NCI-H1105 (cell line): ENCODE data around the gene FAM98A.

Experiments
- DNase-seq: peaks from one replicate; lab custom pipeline; 2025; lab: John Stamatoyannopoulos, UW

The FAM98A gene

DNA sequence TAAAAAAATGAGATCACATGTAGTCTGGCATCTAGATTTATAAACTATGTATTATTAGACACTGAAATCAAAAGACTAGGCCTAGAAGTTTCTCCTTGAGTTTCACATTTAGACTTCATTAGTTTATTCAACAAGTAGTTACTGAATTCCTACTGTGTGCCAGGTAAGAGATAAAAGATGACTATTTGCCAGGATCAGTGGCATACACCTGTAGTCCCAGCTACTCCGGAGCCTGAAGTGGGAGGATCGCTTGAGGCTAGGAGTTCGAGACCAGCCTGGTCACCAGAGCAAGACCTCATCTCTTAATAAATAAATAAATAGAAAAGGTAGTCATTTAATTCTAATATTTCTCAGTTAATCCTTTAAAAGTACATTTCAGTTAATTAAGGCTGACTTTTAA, 2.1 kb downstream of the FAM98A start:
- no peak for DNase-seq

DNA sequence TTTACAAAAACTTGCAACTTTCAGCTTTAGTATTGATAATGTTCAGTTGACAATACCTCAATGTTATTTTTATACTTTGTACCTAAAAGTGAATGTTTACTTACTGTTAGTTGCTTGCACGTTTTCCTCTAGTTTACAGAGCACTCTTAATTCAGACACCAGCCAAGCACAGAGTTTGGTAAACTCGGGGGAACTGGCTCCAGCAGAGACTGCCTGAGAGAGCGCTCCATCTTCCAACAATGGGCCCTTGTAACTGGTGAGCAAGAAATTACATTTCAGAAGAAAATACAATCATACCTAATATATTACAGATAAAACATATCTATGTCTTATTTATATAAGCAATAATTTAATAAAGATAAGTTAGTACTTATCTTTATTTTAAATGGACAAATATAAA, 3.7 kb downstream of the FAM98A start:
- DNase-seq = no peak

DNA sequence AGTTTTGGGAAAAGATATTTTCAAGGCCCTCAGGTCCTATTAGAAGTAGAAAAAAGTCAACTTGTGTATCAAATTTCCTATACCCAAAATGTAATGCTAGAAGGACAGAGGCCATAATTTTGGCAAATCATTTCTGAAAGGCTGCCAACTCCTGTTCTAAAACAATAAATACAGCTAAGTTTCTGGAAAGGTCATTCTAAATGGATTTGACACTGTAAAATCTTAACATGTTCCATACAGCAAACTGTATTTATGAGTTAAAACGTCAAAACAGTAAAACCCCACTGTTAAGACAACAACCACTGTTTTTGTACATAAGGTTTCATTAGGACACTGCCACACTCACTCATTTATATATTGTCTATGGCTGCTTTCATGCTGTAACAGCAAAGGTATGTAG, 9.7 kb downstream of the FAM98A start:
- no peak for DNase-seq

DNA sequence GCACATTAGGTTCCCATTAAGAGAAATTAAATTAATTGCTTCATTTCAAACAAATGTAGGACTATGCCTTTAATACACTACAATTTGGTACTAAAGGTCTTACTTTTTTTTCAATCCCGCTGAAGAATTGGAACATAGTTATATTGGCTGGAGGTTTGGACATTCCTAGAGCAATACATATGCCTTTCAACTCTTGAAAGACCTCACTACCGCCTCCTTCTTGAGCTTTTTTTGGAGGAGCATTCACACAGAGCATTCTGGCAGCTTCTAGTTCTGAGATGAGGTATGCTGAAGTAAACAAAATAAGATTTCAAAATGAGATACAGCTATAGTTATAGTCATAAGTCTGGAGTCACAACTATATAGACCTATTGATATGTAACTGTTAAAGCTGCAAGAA, 10.9 kb downstream of the FAM98A start:
- no peak for DNase-seq

DNA sequence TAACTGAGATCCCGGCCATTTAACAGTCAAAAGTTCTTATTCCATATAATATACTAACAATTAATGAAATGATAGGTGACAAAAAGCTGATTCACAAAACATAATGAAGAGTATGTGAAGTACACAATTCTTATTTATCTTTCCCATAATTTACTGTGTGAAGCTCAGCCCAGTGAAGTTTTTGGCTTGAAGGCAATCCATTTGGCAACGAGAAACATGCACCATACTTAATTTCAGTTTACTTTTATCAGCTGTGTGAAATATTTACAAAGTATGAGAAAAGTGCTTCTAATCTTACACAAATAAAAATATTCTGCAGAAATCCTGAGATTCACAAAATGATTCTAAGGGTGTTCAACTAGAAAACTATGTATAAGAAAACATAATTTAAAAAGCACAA, 12.3 kb downstream of the FAM98A start:
- no peak for DNase-seq

DNA sequence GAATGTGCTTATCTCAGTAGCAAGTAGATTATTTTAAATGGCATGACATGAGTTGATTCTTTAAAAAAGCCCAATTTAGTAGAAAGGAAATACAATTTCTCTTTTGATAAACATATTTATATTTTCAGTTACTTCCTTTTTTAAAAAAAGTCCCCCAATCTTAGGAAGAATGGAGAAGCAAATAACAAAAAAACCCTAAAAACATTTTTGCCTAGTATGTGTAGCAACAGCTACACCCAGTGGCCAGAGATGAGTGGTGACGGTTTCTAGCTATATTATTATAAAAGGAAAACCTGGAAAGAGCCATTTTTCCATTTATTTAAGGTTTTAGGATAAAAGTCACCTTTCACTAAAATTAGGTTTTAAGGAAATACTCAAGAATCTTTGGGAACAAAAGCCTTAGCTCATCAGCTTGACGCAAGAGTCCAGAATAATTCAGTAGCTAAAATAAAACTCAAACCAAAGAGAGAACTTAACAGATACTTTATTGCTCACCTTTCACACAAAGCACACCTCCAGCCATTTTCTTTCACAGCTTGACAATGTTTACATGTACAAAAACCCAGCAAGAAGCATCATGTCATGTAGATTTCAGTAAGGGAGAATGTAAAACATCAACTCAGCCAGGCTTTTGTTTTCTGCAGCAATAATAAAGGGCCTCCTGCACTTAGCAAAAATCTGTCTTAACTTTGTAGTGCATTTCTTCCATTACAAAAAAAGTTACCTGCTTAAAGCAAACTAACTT, 15.7 kb downstream of the FAM98A start:
- no peak for DNase-seq

DNA sequence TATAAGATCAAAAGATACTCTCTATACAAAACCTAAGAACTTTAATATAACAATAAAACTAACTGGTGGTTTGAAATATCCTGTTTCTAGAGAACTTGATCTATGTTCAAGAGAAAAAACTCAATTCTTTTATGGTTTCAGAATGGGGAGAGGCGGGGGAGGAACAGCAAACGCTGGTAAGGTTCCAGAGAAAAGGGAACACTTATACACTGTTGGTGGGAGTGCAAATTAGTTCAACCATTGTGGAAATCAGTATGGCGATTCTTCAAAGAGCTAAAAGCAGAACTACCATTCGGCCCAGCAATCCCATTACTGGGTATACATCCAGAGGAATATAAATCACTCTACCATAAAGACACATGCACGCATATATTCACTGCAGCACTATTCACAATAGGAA, 17.2 kb downstream of the FAM98A start:
- no peak for DNase-seq

DNA sequence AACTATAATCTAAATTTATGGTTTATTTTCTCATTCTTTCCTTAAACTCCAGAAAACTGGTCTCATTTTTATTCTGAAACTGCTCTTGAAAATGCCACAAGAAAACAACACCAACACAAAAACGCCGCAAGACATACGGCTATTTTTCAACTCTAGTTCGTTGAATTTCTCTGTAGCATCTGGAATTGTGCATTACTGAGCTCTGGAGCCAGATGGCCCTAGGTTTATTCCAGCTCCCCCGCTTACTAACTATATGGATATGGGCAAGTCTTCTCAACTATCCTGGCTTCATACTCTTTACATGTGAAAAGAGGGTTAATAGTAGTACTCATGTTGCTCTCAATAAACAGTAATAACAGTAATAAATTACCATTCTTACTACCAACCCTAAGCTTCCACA, 19.9 kb downstream of the FAM98A start:
- no peak for DNase-seq

DNA sequence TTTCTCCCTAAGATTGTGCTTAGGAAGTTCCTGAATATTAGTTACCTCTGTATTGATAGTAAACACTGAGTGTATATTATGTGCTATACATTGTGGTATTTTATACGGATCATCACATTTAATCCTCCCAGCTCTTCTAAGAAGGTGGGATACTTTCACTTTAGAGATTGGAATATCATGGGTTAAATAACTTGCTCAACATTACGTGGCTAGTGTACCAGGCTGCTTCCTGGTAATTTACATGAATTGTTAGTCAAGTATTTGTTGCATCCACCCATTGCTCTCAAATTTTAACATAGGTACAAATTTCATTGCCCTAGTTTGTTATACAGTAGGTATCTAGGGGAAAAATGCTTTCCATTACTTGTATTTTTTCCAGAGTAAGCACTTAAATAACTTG, 21.4 kb downstream of the FAM98A start:
- DNase-seq = no peak

DNA sequence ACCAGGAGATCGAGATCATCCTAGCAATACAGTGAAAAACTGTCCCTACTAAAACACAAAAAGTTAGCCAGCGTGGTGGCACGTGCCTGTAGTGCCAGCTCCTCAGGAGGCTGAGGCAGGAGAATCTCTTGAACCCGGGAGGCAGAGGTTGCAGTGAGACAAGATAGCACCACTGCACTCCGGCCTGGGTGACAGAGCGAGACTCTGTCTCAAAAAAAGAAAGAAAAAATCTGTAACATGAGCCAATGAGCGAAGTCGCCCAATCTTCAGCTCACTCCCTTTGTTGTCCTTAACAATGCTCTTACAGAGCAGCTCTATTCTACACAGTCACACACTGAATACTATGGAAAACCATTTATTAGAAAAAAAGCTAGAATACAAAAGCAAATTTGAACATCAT, 22.0 kb downstream of the FAM98A start:
- no peak for DNase-seq

DNA sequence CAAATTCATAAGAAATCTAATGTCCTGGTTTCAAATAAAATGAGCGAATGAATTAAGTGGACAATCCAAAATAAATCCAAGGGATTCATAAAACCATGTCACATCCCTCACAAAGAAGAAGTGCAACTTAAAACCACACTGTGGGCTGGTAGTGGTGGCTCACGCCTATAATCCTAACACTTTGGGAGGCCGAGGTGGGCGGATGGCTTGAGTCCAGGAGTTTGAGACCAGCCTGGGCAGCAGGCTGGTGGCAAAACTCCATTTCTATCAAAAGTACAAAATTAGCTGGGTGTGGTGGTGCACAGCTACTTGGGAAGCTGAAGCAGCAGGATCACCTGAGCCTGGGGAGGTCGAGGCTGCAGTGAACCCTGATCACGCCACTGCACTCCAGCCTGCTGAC, 25.4 kb downstream of the FAM98A start:
- DNase-seq = no peak

DNA sequence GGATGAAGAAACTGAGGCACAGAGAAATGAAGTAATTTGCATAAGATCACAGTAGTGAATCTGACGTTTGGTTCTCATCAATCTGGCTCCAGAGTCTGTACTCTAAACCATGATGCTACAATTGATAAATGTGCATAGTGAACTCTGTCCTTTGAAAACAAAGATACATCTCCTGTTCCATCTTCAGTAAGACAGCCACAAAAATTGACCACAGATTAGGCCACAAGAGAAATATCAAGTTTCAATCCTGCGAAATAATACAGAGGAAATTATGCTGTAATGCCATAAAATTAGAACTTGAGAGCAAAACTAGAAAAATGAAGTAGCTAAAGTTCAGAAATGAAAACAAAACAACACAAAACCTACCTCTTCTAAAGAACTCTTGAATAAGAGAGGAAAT, 28.4 kb downstream of the FAM98A start:
- DNase-seq = no peak

DNA sequence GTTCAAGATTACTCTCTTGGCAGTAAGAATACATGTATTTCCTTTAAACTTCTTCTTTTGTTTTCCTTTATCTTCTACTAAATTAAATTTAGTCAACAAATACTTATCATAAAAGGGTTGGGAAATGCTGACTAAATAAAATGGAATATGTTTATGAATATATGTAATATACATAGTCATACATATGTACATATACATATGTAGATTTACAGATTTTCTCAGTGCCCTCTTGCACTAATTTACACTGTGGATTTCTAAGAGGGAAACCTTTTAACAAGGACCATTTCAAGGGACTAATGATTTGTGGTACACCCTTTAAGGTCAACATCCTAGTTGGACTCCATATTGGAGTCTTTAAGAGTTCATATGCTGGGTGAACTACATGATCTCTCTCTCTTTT, 37.2 kb downstream of the FAM98A start:
- no peak for DNase-seq

DNA sequence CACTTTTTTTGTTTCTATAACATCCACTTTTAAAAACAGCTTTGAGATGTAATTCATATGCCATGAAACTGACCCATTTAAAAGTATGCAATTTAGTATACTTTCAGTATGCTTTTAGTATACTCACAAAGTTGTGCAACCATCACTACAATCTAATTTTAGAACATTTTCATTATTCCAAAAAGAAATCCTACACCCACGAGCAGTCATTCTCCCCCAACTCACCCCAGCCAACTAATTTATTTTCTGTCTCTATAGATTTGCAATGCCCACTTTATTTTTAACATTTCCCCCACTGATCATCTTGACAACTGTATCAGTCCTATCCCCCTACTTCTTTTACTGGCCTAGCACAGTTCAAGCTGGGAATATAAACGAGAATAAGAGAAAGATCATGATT, 39.1 kb downstream of the FAM98A start:
- no peak for DNase-seq

DNA sequence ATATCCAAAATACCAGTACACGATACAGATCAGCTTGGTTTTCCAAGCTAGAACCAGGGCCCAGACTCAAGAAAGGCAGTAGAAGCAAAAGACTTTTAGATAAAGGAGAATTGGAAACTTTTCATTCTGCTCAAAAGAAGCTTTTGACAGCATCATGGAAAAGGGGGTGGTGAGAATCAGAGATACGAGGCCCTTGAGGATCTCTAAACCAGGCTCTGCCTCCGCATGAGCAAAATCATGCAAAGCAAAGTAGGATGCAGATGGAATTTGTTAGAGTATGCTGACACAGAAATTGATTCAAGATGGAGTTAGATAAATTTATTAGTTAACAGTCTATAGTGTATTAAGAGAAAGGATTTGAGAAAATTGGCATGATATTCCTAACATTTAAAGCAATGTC, 39.8 kb downstream of the FAM98A start:
- no peak for DNase-seq

DNA sequence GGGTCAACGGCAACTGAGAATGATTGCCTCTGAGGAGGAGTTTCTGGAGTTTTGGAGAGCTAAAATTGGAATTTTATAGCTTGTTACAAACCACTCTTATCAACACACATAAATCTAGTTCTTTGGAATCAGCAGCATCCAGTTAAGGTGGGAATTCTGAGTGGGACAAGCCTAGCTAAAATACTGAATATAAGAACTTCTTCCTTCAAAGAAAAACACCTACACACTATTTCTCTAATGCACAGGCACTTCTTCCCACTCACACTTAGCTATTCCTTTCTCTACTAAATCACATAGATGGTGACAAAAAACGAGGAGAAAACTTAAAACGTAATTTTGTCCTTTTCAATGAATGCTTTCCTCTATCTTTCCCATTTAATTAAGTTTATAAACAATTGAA, 43.4 kb downstream of the FAM98A start:
- no peak for DNase-seq

DNA sequence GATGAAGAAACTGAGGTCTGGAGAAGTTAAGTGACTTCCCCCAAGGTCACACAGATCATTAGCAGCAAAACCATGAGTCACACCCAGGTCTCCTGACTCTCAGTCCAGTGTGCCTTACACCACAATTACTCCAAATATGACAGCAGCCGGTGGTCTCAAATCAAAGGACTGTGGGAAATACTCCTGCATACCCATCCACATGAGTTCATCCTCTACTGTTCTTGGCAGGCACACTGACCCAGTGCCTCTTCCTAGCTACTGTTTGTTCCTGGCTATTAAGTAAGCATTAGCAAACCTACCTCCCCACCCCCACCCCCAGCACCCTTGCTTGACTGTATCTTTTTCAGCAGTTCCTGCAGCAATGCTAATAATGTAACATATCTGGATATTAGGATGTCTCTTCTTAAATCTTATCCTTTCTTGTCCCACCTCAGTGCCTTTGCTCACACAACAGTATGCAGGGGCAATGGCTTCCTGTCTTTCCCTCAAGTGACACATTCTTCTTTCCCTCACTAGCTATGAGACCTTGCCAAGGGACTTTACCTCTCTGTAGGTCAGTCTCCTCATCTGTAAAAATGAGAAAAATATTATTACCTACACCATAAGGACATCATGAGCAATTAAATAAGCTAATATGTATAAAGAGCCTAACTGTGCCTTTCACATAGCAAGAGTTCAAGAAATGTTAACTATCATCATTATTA, 46.2 kb downstream of the FAM98A start:
- DNase-seq = no peak

DNA sequence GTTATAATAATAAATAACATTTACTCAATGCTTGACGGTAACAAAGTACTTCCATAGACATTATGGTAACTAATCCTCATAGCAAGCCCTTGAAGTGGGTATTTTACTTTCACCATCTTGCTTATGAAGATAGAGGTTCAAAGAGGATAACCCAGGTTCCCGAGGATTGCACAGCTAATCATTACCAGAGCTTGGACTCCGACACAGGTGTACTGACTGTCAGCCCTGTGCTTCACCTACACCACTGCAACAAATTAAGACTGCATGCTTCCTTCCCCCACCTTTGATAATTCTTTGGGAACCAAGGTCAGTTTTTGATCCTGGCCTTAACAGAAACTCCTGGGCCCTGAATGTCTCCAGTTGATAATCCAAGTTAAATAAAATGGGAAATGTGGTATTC, 48.9 kb downstream of the FAM98A start:
- DNase-seq = no peak

DNA sequence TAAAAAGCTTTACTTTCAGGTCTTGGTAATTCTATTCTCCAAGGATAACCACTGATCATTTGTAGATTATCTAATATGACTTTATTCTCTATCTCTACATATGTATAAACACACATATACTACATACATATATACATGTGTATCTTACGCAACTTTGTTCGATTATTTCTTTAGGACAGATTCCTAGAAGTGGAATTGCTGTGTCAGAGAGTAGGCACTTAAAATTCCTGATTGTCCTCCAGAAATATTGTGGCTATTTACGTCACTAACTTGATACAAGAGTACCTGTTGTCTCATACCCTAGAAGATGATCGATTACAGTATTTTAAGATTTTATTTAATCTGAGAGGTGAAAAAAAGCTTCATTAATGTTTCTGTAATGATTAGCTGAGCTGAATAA, 57.9 kb downstream of the FAM98A start:
- DNase-seq = no peak

DNA sequence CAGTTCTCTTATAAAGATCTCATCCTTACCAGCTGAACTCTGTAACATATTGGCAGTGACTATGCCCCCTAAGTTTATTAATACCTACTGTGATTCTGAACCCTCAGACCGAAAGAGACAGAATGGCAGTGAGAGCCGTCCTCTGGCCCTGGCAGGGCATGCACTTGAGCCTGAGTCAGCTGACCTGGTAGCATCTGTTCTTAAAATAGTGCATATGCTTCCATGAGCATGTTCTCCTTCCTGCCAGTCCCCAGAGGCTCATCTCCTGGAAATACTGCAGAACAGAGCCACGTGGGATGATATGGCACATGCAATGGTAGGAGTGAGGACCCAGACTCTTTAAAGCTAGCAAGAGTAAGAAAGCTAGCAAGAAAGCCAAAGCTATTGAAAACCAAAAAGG, 63.7 kb downstream of the FAM98A start:
- no peak for DNase-seq
